NK-92 (cell line): ENCODE results near the gene SWSAP1.

Experiments used
- DNase-seq: peaks from one replicate; lab custom pipeline; 2025; ENCODE audit not compliant: unreplicated experiment; lab: John Stamatoyannopoulos, UW

Gene SWSAP1

DNA sequence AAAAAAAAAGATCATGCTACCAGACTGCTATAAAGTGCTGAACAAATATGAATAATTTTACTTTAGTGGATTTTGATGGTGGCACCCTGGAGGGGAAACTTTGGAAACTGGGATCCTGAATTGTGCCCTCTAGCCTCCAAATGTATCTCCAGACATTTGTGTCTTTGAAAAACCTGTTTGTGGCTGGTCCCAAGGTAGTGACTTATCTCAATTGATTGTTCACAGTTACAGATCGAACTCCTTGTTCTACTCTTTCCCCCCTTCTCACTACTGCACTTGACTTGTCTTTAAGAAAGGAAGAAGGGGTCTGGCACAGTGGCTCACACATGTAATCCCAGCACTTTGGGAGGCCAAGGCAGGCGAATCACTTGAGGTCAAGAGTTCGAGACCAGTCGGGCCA is 34.1 kb downstream of the SWSAP1 start:
- DNase-seq: no peak

GRCh38 chr19:11410682-11411081 is 36.2 kb downstream of the SWSAP1 start:
- no peak for DNase-seq

GRCh38 chr19:11414544-11414943 is 40.1 kb downstream of the SWSAP1 start:
- no peak for DNase-seq

GRCh38 chr19:11416346-11417052 is 42.0 kb downstream of the SWSAP1 start:
- DNase-seq: no peak

- no peak for DNase-seq
These were observed 43.7 kb downstream of the SWSAP1 start for GRCh38 chr19:11418094-11418548.

- no peak for DNase-seq
These were observed 44.4 kb downstream of the SWSAP1 start, which contains the start of gene RGL3 for GRCh38 chr19:11418549-11419506. RGL3 (minus strand) TSS chr19:11419314; CDS start chr19:11419278, 36 bp downstream.

- DNase-seq: no peak
These were observed 46.2 kb downstream of the SWSAP1 start for GRCh38 chr19:11420429-11421370.

DNA sequence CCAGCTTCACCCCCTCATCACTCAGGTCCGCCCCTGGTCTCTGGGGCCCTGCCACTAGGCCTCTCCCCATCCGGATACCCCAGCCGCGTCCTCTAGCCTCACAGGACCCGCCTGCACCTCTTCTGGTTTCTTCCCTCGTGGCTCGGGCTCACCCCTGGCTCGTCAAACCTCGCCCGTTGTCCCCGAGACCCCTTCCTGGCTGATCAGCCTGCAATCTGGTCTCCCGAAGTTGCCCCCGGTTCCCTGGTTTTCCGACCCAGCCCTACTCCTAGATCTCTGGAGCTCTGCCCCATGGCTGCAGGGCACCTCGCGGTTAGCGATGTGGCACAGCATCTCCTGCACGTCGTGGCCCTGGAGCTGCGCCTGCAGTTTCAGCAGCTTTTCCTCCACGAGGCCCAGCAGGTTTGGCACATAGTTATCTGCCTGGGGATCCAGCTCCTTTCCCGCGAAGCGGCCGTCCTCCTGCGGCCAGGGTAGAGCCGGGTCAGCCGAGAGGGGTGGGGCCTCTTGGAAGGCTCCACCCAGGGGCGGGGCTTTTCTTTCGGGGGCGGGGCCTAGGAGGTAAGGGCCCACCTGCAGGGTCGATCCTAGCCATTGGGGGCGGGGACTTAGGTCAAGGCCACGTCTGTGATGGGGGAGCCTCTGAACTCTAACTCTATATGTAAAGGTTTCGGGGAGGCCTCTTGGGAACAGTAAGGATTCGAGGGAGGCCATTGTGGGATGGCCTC is 47.1 kb downstream of the SWSAP1 start:
- DNase-seq: no peak

- no peak for DNase-seq
These were observed 47.9 kb downstream of the SWSAP1 start for GRCh38 chr19:11422163-11423065.

DNA sequence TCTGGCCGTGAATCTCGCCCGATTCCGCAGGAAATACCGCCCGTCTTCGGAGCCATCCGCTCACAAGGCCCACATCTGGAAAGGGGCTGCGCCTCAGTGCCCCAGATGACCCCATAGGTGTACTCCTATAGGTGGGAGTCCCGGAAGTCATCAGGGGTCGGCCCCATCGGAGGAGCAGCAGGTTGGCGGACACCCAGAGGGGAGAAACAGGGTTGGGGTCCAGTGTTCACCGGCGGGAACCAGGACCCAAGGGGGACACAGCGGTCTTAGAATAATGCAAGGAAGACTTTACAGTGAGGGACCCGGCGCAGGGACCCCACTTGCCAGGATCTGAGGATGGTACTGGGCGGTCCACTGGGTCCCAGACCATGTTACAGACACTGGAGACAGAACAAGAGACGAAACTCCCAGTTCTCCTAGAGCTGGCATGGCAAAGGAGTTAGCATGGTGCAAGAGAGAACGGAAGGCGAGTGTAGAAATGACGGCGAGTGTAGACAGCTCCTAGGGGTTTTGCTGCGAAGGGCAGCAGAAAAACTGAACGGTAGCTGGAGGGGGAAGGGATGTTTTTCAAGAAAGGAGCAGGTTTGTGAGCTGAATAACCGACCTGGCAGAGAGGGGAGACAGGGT is 48.8 kb downstream of the SWSAP1 start:
- no peak for DNase-seq

- no peak for DNase-seq
These were observed 49.3 kb downstream of the SWSAP1 start for GRCh38 chr19:11423791-11424181.
